Breast epithelium (tissue), 4 donors: ENCODE data around the gene RETSAT. TPM values are rescaled to one million over a fixed set of nuclear protein-coding genes. Genes with fewer than 3 reads are reported as not detected.
"Not testable (repeated sequence)": the region's sequence is repeated elsewhere in the genome, so short reads cannot be mapped to it uniquely, and the experiment has no call there.

Experiments used
- DNase-seq, 2 donors: peaks; one replicate each; pipeline ENCODE4 v3.0.0-alpha.2; 2019; ENCODE audit warnings: low spot score in 2 of 2
- H3K27ac ChIP-seq, 2 donors: fragments of 200-600 bp; sonication (generic) in 1 of 2; one replicate each; pipeline ENCODE4 v1.5.1; 2016 to 2019; ENCODE audit warnings: mild to moderate bottlenecking in 1 of 2
- H3K27me3 ChIP-seq, 2 donors: fragments of 200-600 bp; sonication (generic) in 1 of 2; one replicate each; pipeline versions ENCODE4 v1.5.1 to v1.6.0; 2017 to 2019; ENCODE audit warnings: control low read depth in 1 of 2, mild to moderate bottlenecking in 1 of 2
- H3K36me3 ChIP-seq: fragments of 200-600 bp; one replicate; pipeline ENCODE4 v1.5.1; 2019
- H3K4me1 ChIP-seq, 2 donors: fragments of 200-600 bp; sonication (generic); one replicate each; pipeline ENCODE4 v1.5.1; 2016 to 2019; ENCODE audit warnings: control low read depth in 1 of 2
- H3K4me3 ChIP-seq, 3 donors: fragments of 200-600 bp; sonication (generic); 1 replicate in 2 of 3; 2 replicates in 1 of 3; pipeline ENCODE4 v1.5.1; 2016 to 2019; ENCODE audit warnings: mild to moderate bottlenecking in 3 of 3, moderate library complexity in 2 of 3
- H3K9me3 ChIP-seq, 2 donors: fragments of 200-600 bp; sonication (generic) in 1 of 2; one replicate each; pipeline ENCODE4 v1.5.1; 2016 to 2019; ENCODE audit warnings: control low read depth in 1 of 2
- POLR2A ChIP-seq: fragments of 450-650 bp; IDR thresholded peaks from one replicate; pipeline ENCODE4 v1.6.1; 2016; ENCODE audit warnings: antibody characterized with exemption, mild to moderate bottlenecking, moderate library complexity
- POLR2AphosphoS5 ChIP-seq, 3 donors: sonication (generic); formaldehyde crosslinking; IDR thresholded peaks; one replicate each; pipeline ENCODE4 v1.6.1; 2017; ENCODE audit warnings: antibody characterized with exemption in 3 of 3
- intact Hi-C: fragments of 100-400 bp; cut with DNase I; formaldehyde crosslinking; loops from one replicate; pipeline ENCODE4 v1.15.1; 2023; ENCODE audit warnings: low total_unique reads
- total RNA-seq, 3 donors: library from RNA; depleted of rRNA; stranded (reverse); fragments of >200 nt; gene quantifications; one replicate each; pipeline ENCODE4 v1.1.0, GENCODE V29; 2016
- TF ChIP-seq, protein P1 (sequence below), 3 donors: fragments of 450-650 bp; IDR thresholded peaks; one replicate each; pipeline ENCODE4 v1.5.1; 2016 to 2017; ENCODE audit warnings: antibody characterized with exemption in 3 of 3, mild to moderate bottlenecking in 3 of 3, moderate library complexity in 3 of 3

The RETSAT gene
- total RNA-seq, 3 donors from 2014 or later = 96.4 to 534 (median 101) TPM

DNA sequence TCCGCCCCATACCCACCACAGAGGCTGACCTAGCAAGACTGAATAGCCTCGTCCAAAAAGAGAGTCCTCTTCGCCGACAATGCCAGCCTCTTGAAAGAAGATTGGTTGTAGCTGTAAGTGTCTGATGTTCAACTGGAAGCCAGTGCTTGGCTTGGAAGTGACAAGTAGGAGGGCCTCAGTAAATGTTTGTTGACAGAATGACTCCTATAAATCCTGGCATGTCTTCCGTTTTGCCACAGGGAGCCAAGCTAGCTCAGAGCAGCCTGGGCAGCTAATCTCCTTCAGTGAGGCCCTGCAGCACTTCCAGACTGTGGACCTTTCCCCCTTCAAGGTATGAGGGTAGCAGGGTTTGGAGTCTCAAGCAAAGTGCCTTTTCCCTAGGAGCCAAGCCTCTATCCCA, 15.2 kb upstream of the RETSAT start:
- Histone ChIP-seq H3K4me3 (no peak overlapping the region), H3K4me1 (no peaks in the 10 kb centered on the region), H3K27ac (peak overlapping the region in 1 of 2 donors; percentile 77), H3K9me3 (no peaks in the 10 kb centered on the region), H3K36me3 (no peaks in the 10 kb centered on the region), H3K27me3 (no peaks in the 10 kb centered on the region)
- TF ChIP-seq POLR2AphosphoS5 (IDR thresholded peaks at IDR 0.05) (no peak), POLR2A (no peak)
- TF ChIP-seq, protein P1, sequence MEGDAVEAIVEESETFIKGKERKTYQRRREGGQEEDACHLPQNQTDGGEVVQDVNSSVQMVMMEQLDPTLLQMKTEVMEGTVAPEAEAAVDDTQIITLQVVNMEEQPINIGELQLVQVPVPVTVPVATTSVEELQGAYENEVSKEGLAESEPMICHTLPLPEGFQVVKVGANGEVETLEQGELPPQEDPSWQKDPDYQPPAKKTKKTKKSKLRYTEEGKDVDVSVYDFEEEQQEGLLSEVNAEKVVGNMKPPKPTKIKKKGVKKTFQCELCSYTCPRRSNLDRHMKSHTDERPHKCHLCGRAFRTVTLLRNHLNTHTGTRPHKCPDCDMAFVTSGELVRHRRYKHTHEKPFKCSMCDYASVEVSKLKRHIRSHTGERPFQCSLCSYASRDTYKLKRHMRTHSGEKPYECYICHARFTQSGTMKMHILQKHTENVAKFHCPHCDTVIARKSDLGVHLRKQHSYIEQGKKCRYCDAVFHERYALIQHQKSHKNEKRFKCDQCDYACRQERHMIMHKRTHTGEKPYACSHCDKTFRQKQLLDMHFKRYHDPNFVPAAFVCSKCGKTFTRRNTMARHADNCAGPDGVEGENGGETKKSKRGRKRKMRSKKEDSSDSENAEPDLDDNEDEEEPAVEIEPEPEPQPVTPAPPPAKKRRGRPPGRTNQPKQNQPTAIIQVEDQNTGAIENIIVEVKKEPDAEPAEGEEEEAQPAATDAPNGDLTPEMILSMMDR (IDR thresholded peaks at IDR 0.05) = no peak
- intact Hi-C loops = no loop called here
- peak in 1 of 2 donors; percentile 60 for DNase-seq

DNA sequence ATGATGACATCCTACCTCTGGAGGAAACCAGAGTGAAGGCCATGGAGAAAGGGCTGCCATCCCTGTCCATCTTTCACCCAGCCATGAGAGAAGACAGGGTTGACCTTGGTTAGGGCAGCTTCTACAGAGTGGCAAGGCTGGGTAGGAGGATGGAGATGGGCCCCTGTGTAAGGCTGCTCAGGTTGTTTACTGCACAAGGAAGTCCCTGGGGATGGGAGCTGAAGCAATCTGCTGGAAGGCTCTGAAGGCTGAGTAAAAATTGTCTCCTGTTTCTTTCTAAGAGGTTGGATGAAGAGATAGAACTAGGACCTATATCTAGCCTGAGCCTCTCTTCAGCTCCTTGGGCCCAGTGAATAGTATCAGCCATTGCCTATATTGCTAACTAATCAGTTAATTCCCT, 14.6 kb upstream of the RETSAT start:
- H3K27me3 ChIP-seq = no peaks in the 10 kb centered on the region
- no peak overlapping the region for H3K4me3 ChIP-seq
- intact Hi-C loops = no loop called here
- no peaks in the 10 kb centered on the region for H3K9me3 ChIP-seq
- H3K27ac ChIP-seq = peak overlapping the region in 1 of 2 donors; percentile 77
- peak in 1 of 2 donors; percentile 15 for DNase-seq
- no peaks in the 10 kb centered on the region for H3K4me1 ChIP-seq
- no peaks in the 10 kb centered on the region for H3K36me3 ChIP-seq
- TF ChIP-seq POLR2AphosphoS5 (IDR thresholded peaks at IDR 0.05) = no peak
- TF ChIP-seq, protein P1 (IDR thresholded peaks at IDR 0.05) = no peak
- no peak for TF ChIP-seq POLR2A

DNA sequence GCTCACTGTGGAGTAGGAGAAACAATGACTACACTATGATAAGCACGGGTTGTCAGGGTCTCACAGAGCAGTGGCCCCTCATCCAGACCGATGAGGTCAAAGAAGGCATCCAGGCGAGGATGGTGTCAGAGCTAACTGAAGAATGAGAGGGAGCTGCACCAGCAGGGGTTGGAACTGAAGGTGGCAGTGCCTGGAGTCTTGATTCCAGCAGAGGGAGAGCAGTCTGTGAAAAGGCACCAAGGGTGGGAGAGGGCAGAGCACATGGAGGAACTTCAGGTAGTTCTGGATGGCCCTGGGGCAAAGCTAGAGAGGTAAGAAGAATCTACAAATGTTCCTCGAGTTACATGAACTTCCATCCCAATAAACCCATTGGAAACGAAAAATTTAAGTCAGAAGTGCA, 12.9 kb upstream of the RETSAT start:
- Histone ChIP-seq H3K27me3 (no peaks in the 10 kb centered on the region), H3K36me3 (no peaks in the 10 kb centered on the region), H3K9me3 (no peaks in the 10 kb centered on the region), H3K4me1 (no peaks in the 10 kb centered on the region), H3K27ac (no peak overlapping the region), H3K4me3 (no peak overlapping the region)
- TF ChIP-seq, protein P1 (IDR thresholded peaks at IDR 0.05) = no peak
- no peak for TF ChIP-seq POLR2AphosphoS5 (IDR thresholded peaks at IDR 0.05)
- no peak for TF ChIP-seq POLR2A
- DNase-seq = no peak
- intact Hi-C loops = no loop called here

DNA sequence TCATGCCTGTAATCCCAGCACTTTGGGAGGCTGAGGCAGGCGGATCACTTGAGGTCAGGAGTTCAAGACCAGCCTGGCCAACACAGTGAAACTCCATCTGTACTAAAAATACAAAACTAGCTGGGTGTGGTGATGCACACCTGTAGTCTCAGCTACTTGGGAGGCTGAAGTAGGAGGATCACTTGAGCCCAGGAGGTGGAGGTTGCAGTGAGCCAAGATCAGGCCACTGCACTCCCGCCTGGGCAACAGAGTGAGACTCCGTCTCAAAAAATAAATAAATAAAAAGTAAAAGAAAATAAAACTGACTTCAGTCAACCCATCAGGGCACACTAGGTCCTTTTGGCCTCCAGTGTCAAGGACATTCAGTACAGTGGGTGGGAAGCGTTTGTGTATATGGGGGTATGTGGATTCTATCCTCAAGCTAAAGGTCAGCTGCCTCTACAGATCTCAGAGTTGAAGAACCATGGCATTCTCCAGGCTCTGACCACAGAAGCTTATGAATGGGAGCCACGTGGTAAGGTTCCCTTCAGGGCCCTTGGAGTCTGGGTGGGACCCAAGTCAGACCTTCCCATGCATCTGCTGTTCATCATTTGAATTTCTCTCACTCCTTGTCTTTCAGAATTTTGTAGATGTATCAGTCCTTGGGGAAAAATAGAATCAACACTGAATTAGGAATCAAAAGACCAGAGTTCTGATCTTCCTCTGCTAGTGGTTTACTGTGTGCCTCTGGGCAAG, 8.5 kb upstream of the RETSAT start:
- DNase-seq, H3K27me3 ChIP-seq, intact Hi-C loops, H3K9me3 ChIP-seq, H3K4me1 ChIP-seq, H3K36me3 ChIP-seq, H3K4me3 ChIP-seq, H3K27ac ChIP-seq: not testable (repeated sequence)

DNA sequence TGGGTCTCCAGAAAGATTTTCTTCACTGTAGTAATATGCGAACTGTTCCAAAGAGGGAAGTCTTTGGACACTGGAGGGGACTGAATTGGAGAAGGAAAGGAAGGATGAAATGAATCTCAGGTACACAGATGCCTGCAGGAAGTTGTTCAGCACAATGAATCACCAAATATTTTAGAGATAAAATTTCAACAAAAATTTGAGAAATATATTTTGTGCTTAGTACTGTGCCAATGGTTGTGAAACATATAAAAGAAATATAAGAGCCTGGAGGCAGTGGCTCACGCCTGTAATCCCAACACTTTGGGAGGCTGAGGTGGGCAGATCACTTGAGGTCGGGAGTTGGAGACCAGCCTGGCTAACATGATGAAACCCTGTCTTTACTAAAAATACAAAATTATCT, 3.4 kb upstream of the RETSAT start:
- intact Hi-C loops = no loop called here
- no peak overlapping the region for H3K4me3 ChIP-seq

More for the DNA sequence above, 3.4 kb upstream of the RETSAT start:
- Histone ChIP-seq H3K9me3 (no peaks in the 10 kb centered on the region), H3K27me3 (no peaks in the 10 kb centered on the region), H3K36me3 (no peaks in the 10 kb centered on the region), H3K4me1 (peaks cover 4 to 7% of the 10 kb centered on the region in 2 donors), H3K27ac (peak overlapping the region in 1 of 2 donors; percentile 13)
- TF ChIP-seq POLR2AphosphoS5 (IDR thresholded peaks at IDR 0.05) = no peak
- no peak for TF ChIP-seq POLR2A
- TF ChIP-seq, protein P1 (IDR thresholded peaks at IDR 0.05) = no peak
- no peak for DNase-seq
